HG03521 (cell line): ENCODE measurements around the gene PDE1A.
A peak's percentile ranks its signal among the peaks of the same experiment; 100 is the strongest.
"Not testable (repeated sequence)": the region's sequence is repeated elsewhere in the genome, so short reads cannot be mapped to it uniquely, and the experiment has no call there.

Experiments
- ATAC-seq: cut with Tn5 transposase; IDR thresholded peaks from one replicate; pipeline ENCODE4 v1.9.1; 2021; ENCODE audit warnings: mild to moderate bottlenecking, moderate library complexity; ENCODE audit not compliant: unreplicated experiment

Gene PDE1A

DNA sequence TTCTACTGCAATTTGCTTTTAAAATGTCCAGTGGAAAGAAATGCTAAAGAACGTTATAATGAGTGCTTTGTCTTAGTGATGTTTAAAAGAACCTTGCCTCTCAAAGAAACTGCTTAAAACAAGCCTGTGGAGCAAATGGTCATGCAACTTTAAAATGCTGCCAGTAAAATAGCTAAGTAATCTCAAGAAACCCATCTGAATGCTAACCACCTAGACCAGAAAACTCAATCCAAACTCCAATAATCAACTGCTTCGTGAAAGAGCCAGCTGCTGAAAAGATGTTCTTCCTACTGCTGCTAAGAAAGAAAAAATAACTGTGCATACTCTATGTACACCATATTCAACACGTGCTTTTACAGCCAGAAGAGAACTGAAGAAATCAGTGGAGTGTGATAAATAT, 145.6 kb downstream of the PDE1A start:
- no peak for ATAC-seq

DNA sequence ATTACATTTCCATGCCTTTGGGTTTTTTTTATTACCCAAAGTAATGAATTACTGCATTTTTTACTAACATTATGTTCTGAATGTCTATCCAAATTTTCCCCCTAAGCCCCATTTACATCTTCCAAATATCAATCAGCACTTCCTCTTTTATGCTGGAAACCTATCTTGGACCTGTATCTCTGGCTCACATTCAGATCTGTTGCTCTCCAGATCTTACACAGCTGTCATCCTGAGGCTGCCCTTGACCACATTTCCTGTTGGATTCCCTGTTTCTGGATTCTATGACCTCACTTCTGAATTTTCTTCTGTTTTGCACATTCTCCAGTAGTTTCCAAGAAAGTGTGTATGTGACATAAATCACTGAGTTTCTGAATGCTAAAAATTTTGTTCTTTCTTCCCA, 146.7 kb downstream of the PDE1A start:
- ATAC-seq = no peak

DNA sequence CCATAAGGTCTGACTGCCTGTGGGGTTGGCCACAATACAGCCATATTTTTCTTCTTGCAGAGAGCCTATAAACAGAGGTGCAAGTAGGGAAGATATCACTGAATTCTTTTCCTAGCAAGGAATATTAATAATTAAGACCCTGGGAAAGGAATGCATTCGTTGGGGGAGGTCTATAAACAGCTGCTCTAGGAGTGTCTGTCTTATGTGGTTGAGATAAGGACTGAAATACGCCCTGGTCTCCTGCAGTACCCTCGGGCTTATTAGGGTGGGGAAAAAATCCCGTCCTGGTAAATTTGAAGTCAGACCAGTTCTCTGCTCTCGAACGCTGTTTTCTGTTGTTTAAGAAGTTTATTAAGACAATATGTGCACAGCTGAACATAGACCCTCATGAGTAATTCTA, 150.2 kb downstream of the PDE1A start:
- not testable (repeated sequence) for ATAC-seq

DNA sequence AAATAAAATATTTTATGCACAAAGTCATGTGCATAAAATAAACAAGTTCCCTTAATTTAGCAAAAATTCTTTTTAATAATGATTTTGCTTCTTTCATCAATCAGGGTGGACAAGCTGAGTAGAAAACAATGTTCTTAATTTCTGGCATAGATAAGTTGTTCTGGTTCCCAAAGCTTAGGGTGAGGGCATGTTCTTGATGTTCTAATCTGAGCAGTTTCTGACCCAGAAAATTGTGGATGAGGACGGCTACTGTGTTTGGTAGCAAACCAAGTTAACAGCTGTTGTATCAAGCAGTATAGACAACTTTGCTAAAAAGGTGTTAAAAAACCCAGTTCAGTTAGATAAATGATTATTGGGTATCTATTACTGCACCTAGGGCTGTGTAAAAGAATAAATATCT, 158.9 kb downstream of the PDE1A start:
- no peak for ATAC-seq

DNA sequence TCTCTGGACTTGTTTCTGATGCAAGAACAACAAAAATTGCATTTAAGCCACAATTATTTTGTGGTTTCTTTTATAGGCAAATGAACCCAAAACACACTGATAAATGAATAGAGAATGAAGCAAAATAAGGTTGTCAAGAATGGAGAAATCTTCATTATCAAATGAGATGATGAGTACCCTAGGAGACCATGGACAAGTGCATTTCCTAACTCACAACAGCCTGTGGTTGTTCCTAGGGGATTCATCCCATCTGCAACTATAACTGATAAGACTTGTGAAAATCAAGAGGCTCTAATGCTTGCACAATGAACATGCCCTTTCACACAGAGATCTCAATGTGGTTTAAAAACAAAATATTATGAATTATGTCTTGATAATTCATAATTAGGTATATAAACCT, 159.9 kb downstream of the PDE1A start:
- no peak for ATAC-seq

DNA sequence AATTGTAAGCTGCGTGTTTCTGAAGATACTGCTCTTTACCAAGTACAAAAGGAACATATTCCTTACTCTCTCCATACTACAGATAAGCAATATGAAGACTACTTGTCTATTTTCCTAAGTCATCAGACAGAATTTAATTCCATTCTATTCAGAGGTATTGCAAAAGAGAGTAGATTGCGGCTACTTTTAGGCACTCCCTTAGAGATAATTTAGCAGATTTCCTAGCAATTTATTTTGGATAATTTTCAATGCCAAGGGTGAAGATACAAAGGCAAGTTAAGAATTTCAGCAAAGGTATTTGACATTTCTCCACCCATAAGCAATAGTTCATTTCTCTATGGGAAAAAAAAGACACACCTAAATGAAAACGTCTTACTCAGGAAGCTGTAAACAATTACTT, 161.1 kb downstream of the PDE1A start:
- no peak for ATAC-seq

DNA sequence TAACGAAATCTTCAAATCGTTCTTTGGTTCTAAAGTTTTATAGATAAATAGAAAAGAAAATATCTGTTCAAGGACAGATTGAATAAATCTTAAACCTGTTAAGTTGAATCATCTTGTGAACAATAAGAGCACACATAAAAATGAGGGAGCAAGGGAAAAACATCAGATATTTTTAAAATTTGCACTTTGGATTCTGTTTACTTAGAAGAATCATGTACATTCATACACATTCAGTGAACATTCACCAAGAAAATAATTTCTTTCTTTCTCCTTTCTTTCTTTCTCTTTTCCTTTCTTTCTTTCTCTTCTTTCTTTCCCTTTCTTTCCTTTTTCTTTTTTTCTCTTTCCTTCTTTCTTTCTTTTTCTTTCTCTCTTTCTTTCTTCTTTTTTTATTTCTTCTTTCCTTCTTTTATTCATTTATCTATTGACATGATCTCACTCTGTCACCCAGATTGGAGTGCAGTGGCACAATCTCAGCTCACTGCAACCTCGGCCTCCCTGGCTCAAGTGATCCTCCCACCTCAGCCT, 164.9 kb downstream of the PDE1A start:
- ATAC-seq = no peak

DNA sequence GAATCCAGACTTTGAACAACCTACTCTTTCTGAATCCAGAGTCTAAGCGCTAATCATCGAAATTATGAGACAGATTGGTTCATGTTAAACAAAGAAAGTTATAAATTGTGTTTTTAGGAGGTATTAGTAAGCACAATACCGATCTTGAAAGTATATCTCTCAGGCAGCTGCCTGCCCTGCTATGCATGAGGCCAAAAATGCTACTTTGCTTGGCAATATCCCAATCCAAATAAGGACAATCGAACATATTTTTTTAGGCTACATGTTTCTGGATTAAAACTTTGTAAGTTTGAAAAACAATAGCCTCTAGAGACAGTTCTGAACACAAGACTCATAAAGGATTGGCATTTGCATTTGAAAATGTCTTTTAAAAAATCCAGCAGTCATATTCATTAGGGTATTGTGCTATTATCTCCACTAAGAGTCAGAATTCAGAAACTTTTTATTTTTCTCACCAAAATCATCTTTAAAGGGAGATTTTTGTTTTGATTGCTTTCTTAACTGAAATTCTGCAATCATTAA, 167.1 kb downstream of the PDE1A start:
- ATAC-seq = no peak

DNA sequence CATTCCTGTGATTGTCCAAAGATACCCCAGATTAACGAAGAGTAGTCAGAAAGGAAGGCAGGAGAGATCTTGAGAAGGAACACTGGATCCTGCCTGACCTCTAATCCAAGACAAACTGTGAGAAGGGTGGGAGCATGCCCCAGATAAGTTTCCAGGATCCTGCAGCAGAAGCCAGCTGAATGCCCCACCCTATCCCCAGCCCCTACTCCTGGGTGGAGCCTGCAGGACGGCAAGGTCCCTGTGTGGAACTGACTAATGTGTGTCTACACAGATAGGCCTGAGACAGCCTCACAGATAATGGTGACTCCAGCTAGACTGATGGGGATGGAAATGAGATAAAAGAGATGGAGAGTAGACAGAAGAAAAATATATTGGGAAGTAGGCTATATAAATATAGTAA, 174.3 kb downstream of the PDE1A start:
- no peak for ATAC-seq

DNA sequence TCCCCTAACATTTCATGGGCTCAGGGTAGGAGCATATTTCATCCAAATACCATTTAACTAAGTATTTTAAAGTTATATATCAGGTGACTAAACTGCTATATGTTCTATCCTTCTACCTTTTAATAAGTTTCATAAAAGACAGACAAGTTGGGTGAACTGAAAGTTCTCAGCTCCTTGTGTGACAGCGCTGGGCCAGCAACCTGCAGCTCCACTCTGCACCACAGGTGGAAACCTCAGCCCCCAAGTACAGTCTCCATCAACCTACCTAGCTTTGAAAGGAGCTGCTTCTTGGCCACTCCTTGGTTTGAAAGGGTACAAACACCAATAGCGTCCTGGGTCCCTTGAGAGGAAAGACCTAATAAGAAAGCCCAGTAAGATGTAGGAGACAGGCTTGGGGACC, 177.9 kb downstream of the PDE1A start:
- ATAC-seq = no peak

DNA sequence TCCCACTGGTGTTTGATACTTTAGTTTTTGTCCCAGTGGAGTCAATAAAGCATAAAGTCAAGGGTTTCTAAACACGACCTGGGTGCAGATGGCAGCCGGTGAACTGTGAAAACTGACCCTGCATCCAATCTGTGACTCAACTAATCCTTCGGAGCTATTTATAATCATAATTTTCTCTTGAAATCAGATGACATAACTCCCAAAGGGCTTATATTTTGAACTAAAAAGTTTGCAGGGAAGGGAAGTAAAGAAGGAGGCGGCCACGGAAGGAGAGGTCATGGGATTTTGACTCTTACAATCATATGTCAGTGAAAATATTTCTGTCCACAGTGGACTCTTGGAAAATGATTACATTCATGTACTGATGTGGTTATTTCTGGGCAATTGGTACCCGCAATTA, 178.5 kb downstream of the PDE1A start:
- ATAC-seq = no peak

DNA sequence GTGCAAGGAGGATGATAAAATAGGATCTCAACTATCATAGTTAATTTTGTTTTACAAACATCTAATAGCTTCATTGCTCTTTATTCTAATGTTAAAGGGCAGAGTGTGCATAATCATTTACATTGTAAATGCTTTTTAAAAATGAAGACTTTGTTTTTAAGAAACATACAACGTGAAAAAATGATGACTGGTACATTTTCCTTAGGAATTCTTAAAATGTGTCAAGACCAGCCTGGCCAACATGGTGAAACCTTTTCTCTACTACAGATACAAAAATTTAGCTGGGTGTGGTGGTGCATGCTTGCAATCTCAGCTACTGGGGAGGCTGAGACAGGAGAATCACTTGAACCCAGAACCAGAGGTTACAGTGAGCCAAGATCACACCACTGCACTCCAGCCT, 179.0 kb downstream of the PDE1A start:
- ATAC-seq = no peak

DNA sequence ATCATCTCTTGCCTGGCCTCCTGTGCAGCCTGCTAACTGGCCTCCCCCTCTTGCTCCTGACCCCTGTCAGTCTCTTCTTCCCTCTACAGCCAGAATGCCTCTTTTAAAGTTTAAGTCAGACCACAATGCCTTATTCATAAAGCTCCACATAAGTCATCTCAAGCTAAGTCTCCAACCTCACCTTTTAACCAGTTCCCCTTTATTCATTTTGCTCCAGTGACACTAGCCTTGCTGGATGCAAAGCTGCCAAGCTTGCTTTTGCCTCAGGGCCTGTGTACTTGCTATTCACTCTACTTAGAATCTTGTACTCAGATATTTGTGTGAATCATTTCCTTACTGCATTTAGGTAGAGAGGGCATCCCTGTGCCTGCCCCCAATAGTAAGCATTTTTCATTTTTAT, 180.9 kb downstream of the PDE1A start:
- no peak for ATAC-seq

DNA sequence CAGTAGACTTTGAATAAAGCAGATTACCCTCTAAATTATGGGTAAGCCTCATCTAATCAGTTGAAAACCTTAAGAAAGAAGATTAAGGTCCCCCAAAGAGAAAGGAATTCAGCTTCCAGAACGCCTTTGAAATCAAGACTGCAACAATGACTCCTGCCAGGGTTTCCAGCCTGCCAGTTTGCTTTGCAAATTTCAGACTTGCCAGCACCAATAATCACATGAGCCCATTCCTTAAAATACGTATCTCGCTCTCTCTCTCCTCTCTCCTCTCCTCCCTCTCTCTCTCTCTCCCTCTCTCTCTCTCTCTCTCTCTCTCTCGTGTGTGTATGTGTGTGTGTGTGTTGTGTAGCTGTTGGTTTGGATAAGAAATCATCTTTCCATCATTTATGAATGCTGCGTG, 184.2 kb downstream of the PDE1A start:
- no peak for ATAC-seq

DNA sequence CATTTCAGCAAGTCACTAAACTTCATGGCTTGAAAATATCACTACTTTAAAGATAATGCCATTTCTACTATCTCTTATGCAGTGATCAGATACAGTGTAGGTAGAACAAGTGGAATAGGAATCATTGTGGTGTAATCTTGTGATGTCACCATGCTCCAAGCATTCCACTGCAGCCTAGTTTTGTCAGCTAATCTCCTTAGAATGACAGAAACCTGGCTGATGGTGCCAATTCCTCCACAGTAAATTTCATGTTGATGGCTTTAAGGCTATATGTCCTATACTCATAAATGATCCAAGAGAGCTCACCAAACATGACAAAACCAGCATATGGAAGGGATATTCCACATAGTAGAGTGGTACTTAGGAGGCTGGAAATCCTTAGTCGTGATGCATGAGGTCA, 184.9 kb downstream of the PDE1A start:
- no peak for ATAC-seq

DNA sequence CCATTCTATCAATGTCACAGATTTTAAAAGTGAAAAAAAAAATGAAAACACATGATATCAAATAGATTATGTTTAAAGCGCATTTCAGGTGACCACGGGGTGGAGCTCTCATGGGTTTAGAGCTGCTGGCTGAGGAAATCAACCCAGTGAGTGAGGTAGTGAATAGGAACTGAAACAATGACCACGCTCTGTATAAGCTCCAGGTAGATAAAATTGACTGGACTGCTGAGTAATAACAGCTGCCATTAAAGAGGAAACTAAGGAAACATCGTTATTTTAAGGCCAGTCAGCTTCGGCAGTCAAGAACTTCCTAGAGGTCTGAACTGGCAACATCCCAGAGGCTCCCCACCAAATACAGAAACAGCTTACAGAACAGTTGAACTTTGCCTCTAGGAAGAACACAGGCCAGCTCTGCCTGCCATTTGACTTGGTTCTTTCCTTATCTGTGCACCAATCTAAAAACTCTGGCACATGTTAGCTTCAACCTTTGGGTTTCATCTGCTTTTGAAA, 185.9 kb downstream of the PDE1A start:
- peak; percentile 100 for ATAC-seq

DNA sequence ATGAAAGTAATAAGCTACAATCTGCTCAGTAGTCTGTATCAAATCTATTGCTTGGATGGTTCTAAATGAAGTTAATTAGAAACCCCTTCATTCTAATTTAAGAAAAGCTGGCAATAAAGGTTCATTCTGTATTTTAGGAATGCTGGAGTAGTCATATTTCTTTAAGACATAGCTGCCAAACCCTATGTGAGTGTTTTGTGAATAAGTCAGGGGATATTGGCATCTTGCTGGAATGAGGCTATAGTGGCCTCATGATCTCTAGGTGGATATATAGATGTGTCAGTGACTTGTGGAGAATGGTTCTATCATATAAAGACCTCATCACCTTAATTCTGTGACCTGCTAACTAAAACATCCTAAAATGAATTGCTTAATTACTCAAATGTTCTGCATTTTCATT, 196.3 kb downstream of the PDE1A start:
- no peak for ATAC-seq

DNA sequence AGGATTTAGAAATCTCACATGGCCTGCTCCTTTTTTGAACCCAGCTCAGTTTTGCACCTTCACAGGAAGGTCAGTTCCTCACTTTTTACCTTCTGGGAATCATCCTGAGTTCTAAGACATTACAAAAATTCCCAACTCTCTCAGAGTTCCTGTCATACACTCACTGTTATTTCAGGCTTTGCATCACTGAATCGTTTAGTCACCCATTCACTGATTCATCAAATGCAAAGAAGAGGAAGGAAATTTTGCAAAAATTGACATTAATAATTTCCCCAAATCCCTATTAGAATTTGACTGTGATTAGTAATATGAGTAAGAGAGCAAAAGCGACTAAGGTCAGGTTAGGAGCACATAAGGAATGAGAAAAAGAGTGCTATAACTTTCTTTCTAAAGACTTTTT, 197.5 kb downstream of the PDE1A start:
- ATAC-seq = no peak

DNA sequence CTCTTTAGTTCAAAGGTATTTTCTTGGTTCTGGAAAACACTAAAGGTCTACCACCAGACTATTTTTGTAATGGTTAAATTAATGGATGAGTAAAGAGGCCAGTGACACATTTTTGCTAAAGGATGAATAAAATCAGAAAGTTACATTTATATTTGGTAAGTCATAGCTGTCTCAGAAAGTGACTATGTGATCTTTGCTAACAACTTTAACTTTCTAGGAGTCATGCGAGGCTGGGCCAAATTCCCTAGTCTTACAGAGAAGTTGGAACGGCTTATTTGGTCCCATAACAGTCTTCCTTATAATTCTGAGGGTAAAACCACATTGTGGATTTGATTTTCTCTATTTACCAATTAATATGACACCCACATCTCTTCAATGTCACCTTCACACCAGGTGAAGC, 198.1 kb downstream of the PDE1A start:
- ATAC-seq = no peak

DNA sequence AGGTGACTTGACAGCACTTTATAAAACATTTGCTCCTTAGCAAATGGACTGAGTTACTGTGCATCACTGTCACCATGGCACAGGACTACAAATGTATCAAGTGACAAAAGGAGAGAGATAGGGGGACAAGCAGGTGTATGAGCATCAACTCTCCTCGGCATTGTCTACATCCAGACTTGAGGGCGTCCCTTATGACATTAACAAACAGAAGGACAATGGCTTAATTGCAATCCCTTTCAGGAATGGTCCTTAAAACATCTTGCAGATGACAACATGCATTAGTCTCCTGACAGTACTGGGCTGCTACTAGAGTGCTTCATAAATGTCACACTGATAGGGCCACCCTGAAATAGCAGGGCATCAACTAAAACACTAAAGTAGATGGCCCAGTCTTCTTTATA, 198.8 kb downstream of the PDE1A start:
- ATAC-seq = no peak

DNA sequence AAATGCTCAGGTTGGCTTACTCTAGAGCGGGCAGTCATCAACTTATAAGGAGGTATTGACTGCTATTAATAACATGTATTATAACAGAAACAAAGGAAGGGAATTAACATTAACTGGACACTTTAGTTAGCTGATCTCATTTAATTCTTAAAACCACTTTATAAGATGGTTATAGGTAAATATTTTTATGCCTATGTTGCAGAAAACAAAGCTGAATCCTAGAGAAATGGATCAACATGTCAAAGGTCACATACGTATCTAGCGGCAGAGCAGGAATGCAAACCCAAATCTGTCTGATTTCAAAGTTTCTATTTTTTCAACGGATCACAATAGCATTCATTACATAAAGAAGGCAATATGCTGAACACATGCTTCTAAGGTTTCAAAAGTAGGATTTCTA, 200.0 kb downstream of the PDE1A start:
- ATAC-seq = no peak

DNA sequence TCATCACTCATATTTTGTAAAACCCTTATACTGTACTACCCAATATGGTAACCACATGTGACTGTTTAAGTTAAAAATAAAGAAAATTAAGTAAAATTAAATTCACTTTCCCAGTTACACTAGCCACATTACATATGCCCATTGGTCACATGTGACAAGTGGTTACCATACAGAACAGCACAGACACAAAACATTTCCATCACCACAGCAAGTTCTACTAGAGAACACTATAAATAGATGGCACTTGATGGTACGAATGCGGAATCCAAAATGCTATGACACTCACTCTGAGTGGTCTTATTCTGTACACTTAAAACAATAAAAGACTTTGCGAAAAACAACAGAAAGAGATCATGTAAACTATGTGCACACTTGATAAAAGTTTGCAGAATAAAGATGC, 202.2 kb downstream of the PDE1A start:
- ATAC-seq = no peak

DNA sequence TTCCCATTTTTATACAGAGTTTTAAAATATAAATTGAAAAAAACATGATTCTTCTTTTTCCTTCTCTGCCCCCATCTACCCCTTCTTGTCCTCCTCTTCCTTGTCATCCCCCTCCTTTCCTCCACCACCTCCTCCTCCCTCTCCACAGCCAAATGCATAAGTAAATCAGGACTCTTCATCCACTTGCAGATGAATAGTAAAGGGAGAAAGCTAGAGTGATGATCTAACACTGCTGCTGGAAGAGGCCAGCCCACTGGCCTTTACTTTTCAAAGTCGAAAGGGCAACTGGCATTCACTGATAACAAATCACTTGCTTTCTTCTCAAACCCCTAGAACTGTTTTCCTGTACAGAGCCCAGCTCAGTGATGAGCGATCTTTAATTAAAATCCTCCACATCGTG, 205.8 kb downstream of the PDE1A start:
- no peak for ATAC-seq
